ENCODE data around the gene SNRNP70.
A peak's percentile ranks its signal among the peaks of the same experiment; 100 is the strongest.

Gene SNRNP70

DNA sequence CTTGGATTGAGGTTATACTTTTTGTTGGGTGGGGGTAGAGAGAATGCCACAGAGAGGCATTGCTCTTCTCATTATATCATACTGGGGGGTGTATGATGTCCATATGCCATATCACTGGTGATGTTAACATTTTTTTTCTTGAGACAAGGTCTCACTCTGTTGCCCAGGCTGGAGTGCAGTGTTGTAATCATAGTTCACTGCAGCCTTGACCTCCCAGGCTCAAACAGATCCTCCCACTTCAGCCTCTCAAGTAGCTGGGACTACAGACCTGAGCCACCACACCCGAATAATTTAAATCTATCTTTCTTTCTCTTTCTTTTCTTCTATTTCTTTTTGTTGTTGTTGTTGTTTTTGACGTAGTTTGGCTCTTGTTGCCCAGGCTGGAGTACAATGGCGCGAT lies 4.9 kb upstream of the SNRNP70 start:
- no peak overlapping the region for H3K4me3 ChIP-seq (ENCODE audit: insufficient read depth, low read depth, low read length, poor library complexity, severe bottlenecking)
- H3K27me3 ChIP-seq (replicated peaks; ENCODE audit: control insufficient read depth, insufficient read depth, low read length, poor library complexity, severe bottlenecking), result no peaks in the 10 kb centered on the region
- no peak overlapping the region for H3K27ac ChIP-seq (ENCODE audit: insufficient read depth, low read length, poor library complexity, severe bottlenecking)
- H3K9me3 ChIP-seq (ENCODE audit: control insufficient read depth, low read length), result no peaks in the 10 kb centered on the region
- DNase-seq, result no peak
- no peaks in the 10 kb centered on the region for H3K36me3 ChIP-seq (ENCODE audit: control insufficient read depth, insufficient read depth, low read length)
- no peaks in the 10 kb centered on the region for H3K4me1 ChIP-seq (ENCODE audit: control insufficient read depth, insufficient read depth, low read length, poor library complexity, severe bottlenecking)

GRCh38 chr19:49081273-49081672 lies 4.0 kb upstream of the SNRNP70 start:
- Histone ChIP-seq H3K27me3 (replicated peaks; ENCODE audit: control insufficient read depth, insufficient read depth, low read length, poor library complexity, severe bottlenecking) (no peaks in the 10 kb centered on the region), H3K4me1 (ENCODE audit: control insufficient read depth, insufficient read depth, low read length, poor library complexity, severe bottlenecking) (peaks cover 4% of the 10 kb centered on the region), H3K36me3 (ENCODE audit: control insufficient read depth, insufficient read depth, low read length) (no peaks in the 10 kb centered on the region), H3K4me3 (ENCODE audit: insufficient read depth, low read depth, low read length, poor library complexity, severe bottlenecking) (no peak overlapping the region), H3K27ac (ENCODE audit: insufficient read depth, low read length, poor library complexity, severe bottlenecking) (no peak overlapping the region), H3K9me3 (ENCODE audit: control insufficient read depth, low read length) (no peaks in the 10 kb centered on the region)
- no peak for DNase-seq

GRCh38 chr19:49084206-49085019 lies 838 bp upstream of the SNRNP70 start:
- Histone ChIP-seq H3K9me3 (ENCODE audit: control insufficient read depth, low read length) (no peaks in the 10 kb centered on the region), H3K4me3 (ENCODE audit: insufficient read depth, low read depth, low read length, poor library complexity, severe bottlenecking) (peak overlapping the region; percentile 74), H3K36me3 (ENCODE audit: control insufficient read depth, insufficient read depth, low read length) (peaks cover 14% of the 10 kb centered on the region), H3K27me3 (replicated peaks; ENCODE audit: control insufficient read depth, insufficient read depth, low read length, poor library complexity, severe bottlenecking) (no peaks in the 10 kb centered on the region), H3K27ac (ENCODE audit: insufficient read depth, low read length, poor library complexity, severe bottlenecking) (peak overlapping the region; percentile 84), H3K4me1 (ENCODE audit: control insufficient read depth, insufficient read depth, low read length, poor library complexity, severe bottlenecking) (peaks cover 16% of the 10 kb centered on the region)
- no peak for DNase-seq

DNA sequence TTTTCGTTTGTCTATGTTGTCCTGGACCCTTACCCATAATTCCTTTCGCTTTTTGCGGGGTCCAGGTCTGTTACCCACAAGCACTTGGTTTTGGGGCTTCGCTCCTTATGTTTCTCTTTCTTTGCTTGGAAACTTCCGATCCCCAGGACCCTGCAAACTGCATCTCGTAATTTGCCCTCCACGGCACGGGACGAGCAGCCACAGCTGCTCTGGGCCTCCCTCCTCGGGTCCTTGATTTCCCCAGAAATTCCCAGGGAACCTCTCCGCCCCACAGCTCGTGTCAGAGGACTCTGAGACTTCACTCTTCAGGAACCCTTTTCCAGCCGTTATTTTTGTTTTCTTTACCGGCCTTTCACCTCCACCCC lies 599 bp downstream of the SNRNP70 start:
- no peaks in the 10 kb centered on the region for H3K27me3 ChIP-seq (replicated peaks; ENCODE audit: control insufficient read depth, insufficient read depth, low read length, poor library complexity, severe bottlenecking)

DNA sequence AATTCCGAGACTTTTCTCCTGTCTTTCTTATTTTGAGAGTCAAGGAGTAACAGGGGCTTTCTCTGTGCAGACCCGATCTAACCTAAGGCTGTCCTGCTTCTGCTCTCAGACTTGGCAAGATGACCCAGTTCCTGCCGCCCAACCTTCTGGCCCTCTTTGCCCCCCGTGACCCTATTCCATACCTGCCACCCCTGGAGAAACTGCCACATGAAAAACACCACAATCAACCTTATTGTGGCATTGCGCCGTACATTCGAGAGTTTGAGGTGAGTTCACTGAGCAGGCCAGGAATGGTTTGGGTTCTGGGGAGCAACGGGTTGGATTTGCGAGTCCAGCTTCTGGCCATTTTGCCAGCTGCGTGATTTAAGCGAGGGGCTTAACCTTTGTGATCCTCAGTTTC lies 1.0 kb downstream of the SNRNP70 start:
- H3K4me3 ChIP-seq (ENCODE audit: insufficient read depth, low read depth, low read length, poor library complexity, severe bottlenecking), result peak overlapping the region; percentile 74
- H3K4me1 ChIP-seq (ENCODE audit: control insufficient read depth, insufficient read depth, low read length, poor library complexity, severe bottlenecking), result peaks cover 16% of the 10 kb centered on the region
- H3K27me3 ChIP-seq (replicated peaks; ENCODE audit: control insufficient read depth, insufficient read depth, low read length, poor library complexity, severe bottlenecking), result no peaks in the 10 kb centered on the region
- H3K27ac ChIP-seq (ENCODE audit: insufficient read depth, low read length, poor library complexity, severe bottlenecking), result peak overlapping the region; percentile 84
- DNase-seq, result no peak
- H3K36me3 ChIP-seq (ENCODE audit: control insufficient read depth, insufficient read depth, low read length), result peaks cover 32% of the 10 kb centered on the region
- H3K9me3 ChIP-seq (ENCODE audit: control insufficient read depth, low read length), result no peaks in the 10 kb centered on the region

More for the DNA sequence above, 599 bp downstream of the SNRNP70 start:
- Histone ChIP-seq H3K9me3 (ENCODE audit: control insufficient read depth, low read length) (no peaks in the 10 kb centered on the region), H3K4me1 (ENCODE audit: control insufficient read depth, insufficient read depth, low read length, poor library complexity, severe bottlenecking) (peaks cover 16% of the 10 kb centered on the region), H3K27ac (ENCODE audit: insufficient read depth, low read length, poor library complexity, severe bottlenecking) (peak overlapping the region; percentile 84), H3K36me3 (ENCODE audit: control insufficient read depth, insufficient read depth, low read length) (peaks cover 28% of the 10 kb centered on the region), H3K4me3 (ENCODE audit: insufficient read depth, low read depth, low read length, poor library complexity, severe bottlenecking) (peak overlapping the region; percentile 74)
- DNase-seq, result no peak

DNA sequence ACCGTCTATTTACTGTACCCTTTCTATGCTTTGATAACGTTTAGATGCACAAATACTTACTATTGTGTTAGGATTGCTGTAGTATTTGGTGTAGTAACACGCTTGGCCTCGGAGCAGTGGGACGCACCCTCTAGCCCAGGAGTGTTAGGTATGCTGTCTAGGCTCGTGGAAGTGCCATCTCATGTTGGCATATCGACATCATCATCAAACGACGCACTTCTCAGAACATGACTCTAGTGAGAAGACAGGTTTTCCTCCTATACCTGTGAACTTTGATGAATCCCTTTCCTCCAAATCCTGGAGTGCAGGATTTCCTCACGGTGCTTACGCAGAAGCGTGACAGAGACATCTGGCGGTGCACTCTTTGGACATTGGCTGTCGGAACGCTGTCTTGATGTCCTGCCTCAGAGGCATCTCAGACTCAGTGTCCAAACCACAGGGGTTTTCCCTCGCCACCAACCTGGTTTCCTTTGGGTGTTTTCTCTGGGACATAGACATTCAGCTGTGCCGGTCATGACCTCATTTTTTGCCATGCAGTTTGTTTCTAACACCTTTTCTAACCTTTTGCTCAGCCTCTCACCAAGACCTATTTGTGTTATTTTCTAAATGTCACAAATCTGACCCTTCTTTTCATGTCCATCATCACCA lies 6.3 kb downstream of the SNRNP70 start:
- DNase-seq, result no peak
- Histone ChIP-seq H3K9me3 (ENCODE audit: control insufficient read depth, low read length) (no peaks in the 10 kb centered on the region), H3K27me3 (replicated peaks; ENCODE audit: control insufficient read depth, insufficient read depth, low read length, poor library complexity, severe bottlenecking) (no peaks in the 10 kb centered on the region), H3K36me3 (ENCODE audit: control insufficient read depth, insufficient read depth, low read length) (peaks cover 66% of the 10 kb centered on the region), H3K4me1 (ENCODE audit: control insufficient read depth, insufficient read depth, low read length, poor library complexity, severe bottlenecking) (peaks cover 10% of the 10 kb centered on the region), H3K4me3 (ENCODE audit: insufficient read depth, low read depth, low read length, poor library complexity, severe bottlenecking) (no peak overlapping the region), H3K27ac (ENCODE audit: insufficient read depth, low read length, poor library complexity, severe bottlenecking) (no peak overlapping the region)

- Histone ChIP-seq H3K27ac (ENCODE audit: insufficient read depth, low read length, poor library complexity, severe bottlenecking) (no peak overlapping the region), H3K9me3 (ENCODE audit: control insufficient read depth, low read length) (no peaks in the 10 kb centered on the region), H3K4me1 (ENCODE audit: control insufficient read depth, insufficient read depth, low read length, poor library complexity, severe bottlenecking) (no peaks in the 10 kb centered on the region), H3K36me3 (ENCODE audit: control insufficient read depth, insufficient read depth, low read length) (peaks cover 69% of the 10 kb centered on the region), H3K4me3 (ENCODE audit: insufficient read depth, low read depth, low read length, poor library complexity, severe bottlenecking) (no peak overlapping the region), H3K27me3 (replicated peaks; ENCODE audit: control insufficient read depth, insufficient read depth, low read length, poor library complexity, severe bottlenecking) (no peaks in the 10 kb centered on the region)
- DNase-seq, result no peak
Measured at GRCh38 chr19:49092686-49093085, 7.4 kb downstream of the SNRNP70 start.

- H3K36me3 ChIP-seq (ENCODE audit: control insufficient read depth, insufficient read depth, low read length), result peaks cover 72% of the 10 kb centered on the region
- H3K27me3 ChIP-seq (replicated peaks; ENCODE audit: control insufficient read depth, insufficient read depth, low read length, poor library complexity, severe bottlenecking), result no peaks in the 10 kb centered on the region
- no peaks in the 10 kb centered on the region for H3K4me1 ChIP-seq (ENCODE audit: control insufficient read depth, insufficient read depth, low read length, poor library complexity, severe bottlenecking)
- DNase-seq, result no peak
- no peak overlapping the region for H3K27ac ChIP-seq (ENCODE audit: insufficient read depth, low read length, poor library complexity, severe bottlenecking)
- no peaks in the 10 kb centered on the region for H3K9me3 ChIP-seq (ENCODE audit: control insufficient read depth, low read length)
- H3K4me3 ChIP-seq (ENCODE audit: insufficient read depth, low read depth, low read length, poor library complexity, severe bottlenecking), result no peak overlapping the region
Measured at GRCh38 chr19:49094505-49095482, 9.5 kb downstream of the SNRNP70 start.

DNA sequence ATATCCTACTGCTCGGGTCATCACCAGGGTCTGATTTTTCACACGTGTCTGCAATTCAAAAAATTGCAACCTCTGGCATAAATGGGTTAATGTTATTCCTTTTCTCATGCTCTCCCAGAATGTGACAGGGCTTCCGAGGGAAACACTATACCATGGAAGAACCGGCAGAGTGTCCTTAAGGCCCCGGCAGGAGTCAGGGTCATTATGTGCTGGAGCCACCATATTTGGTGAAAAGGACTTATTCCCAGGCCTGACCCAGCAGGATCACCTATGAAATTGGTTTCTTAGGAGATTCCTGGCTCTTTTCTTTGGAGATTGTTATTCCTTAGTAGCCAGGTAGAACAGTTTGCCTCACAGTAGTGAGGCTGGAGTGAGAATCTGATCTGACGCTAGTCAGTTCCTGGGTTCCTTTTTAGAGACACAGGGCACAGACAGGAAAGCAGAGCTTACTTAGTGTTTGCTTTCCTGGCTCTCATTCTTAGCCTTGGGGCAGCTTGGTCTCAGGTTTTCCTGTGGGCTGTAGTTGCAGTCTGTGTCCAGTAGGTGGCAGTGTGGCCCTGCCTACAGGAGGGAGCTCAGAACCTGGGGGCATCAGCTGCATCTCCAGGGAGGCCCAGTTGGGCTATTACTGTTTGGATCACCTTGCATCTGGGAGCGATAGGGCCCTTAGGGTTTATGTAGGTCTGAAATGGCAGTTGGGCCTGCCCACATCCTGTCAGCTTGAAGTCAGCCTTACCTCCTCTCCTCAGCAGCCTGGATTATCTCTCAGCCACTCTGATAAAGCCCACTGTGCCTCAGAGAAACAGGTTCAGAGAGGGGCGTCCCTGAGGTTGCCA lies 12.4 kb downstream of the SNRNP70 start:
- Histone ChIP-seq H3K27ac (ENCODE audit: insufficient read depth, low read length, poor library complexity, severe bottlenecking) (no peak overlapping the region), H3K36me3 (ENCODE audit: control insufficient read depth, insufficient read depth, low read length) (peaks cover 67% of the 10 kb centered on the region), H3K4me3 (ENCODE audit: insufficient read depth, low read depth, low read length, poor library complexity, severe bottlenecking) (no peak overlapping the region), H3K9me3 (ENCODE audit: control insufficient read depth, low read length) (no peaks in the 10 kb centered on the region), H3K4me1 (ENCODE audit: control insufficient read depth, insufficient read depth, low read length, poor library complexity, severe bottlenecking) (no peaks in the 10 kb centered on the region), H3K27me3 (replicated peaks; ENCODE audit: control insufficient read depth, insufficient read depth, low read length, poor library complexity, severe bottlenecking) (no peaks in the 10 kb centered on the region)
- DNase-seq, result peak; percentile 47 to 62 (median 57)
